Stimulated activated CD4-positive, alpha-beta T cell treated with anti-CD3 and anti-CD28 coated beads, TNF-alpha, amount 100 ng/mL, for 24 hours (primary cell): ENCODE results near the gene DERL2.
"Not testable (repeated sequence)": the region's sequence is repeated elsewhere in the genome, so short reads cannot be mapped to it uniquely, and the experiment has no call there.

ENCODE experiments used
- DNase-seq, 3 experiments: peaks; one replicate each; pipeline ENCODE4 v3.0.0-alpha.2; 2020; ENCODE audit warnings: low read depth in 3 of 3

Gene DERL2

DNA sequence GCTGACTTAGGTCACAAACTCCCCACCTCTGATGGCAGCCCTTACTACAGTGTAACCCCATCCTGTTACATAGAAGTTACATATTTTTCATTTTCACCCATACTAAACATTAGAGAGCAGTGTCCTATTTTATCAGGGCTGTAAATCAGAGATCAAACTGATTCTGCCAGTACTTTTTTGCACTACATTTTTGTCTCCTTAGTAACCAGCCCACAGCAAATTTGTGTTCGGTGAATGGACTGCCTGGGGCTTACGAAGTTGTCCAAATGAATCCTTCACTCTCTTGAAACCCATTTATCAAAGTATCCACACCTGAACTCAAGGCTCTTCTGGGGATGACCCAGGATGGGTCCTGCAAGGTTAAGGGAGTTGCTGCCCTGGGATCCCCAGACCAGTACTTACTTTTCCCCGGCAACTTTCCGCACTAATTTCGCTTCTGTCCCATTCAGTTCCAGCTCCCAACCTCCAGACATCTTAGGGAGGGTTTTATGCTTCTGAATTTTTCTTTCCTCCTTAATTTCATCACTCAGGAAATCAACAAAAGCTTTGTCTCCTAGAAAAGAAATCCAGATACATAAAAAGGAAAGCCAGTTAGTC lies 48.2 kb downstream of the DERL2 start:
- no peak for DNase-seq

DNA sequence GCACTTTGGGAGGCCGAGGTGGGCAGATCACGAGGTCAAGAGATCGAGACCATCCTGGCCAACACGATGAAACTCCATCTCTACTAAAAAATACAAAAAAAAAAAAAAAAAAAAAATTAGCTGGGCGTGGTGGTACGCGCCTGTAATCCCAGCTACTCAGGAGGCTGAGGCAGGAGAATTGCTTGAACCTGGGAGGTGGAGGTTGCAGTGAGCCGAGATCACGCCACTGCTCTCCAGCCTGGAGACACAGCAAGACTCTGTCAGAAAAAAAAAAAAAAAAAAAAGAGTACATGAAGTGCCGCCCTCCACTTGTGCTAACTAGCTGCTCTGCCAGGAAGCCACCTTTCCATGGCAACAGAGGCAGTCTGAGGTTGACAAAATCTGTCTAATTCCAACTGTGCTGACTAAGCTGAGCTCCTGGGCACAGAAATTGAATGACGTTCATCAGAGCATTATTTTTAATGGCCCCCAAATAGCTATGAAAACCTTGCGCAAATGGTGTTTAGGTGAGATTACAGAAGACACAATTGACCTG lies 50.1 kb downstream of the DERL2 start:
- not testable (repeated sequence) for DNase-seq

GRCh38 chr17:5434984-5435383 lies 51.0 kb downstream of the DERL2 start:
- no peak for DNase-seq

DNA sequence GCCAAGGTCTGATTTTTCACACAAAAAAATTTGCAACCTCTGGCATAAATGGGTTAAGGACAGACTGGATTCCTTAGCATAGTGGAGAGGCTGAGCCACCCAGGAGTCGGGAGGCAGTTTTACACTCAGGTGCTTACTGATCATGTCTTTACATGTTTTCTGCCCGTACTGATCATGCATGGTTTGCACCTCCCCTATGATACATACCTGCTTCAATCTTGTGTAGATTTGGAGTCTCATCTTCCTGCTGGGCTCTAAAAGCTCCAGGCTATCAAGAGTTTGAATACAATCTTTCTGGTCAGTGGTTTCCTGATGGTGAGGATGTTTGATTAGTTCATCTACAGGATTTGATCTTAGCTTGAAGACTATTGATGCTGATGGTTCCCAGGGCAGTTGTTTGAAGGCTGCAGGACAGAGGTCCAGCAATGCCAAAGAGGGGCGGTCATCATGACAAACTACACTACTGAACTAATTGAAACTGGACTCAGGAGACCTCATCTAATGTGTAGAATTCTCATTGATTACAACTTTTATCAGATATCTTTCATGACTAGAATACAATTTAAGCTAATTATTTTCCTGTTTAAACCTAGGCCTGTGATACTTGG lies 53.9 kb downstream of the DERL2 start:
- no peak for DNase-seq

DNA sequence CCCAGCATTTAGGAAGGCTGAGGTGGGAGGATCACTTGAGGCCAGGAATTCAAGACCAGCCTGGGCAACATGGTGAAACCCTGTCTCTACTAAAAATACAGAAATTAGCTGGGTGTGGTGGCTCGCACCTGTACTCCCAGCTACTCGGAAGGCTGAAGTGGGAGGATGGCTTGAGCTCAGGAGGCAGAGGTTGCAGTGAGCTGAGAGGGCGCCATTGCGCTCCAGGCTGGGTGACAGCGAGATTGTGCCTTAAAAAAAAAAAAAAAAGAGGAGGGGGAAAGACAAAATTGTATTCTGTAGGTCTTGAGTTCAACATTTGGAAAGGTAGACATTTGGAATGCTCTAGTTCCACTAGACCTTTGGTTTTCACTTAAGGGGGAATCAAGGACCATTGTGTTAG lies 54.7 kb downstream of the DERL2 start:
- not testable (repeated sequence) for DNase-seq

- DNase-seq: no peak
These were observed 55.5 kb downstream of the DERL2 start for GRCh38 chr17:5430413-5430999.

DNA sequence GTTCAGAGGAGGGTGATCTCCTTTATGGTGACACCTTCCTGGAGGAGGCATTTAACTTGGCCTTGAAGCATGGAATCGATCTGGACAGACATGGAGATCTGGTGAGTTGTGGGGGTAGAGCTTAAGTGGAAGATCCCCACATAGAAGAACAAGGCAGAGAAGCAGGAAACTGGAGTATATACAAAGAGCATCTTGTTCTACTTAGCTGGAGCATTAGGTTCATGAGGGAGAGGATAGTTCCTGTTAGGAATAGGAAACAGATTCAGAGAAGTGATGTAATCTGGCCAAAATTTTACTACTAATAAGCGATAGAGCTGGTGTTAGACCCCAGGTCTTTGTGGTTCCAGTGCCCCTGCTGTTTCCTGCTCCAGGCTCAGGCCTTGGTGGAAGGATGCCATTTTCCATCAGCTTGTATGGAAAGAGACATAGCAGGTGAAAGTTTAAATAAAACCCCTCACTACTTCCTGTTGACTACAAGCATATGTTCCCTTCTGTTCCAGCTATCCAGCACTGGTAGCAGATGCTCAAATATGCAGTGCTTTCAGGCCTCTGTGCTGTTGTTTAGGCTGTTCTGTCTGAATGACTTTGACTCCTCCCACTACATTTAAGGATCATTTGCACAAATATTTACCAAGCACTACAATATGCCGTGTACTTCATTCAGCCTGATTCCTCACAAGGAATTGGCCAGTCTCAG lies 56.6 kb downstream of the DERL2 start:
- DNase-seq: no peak

DNA sequence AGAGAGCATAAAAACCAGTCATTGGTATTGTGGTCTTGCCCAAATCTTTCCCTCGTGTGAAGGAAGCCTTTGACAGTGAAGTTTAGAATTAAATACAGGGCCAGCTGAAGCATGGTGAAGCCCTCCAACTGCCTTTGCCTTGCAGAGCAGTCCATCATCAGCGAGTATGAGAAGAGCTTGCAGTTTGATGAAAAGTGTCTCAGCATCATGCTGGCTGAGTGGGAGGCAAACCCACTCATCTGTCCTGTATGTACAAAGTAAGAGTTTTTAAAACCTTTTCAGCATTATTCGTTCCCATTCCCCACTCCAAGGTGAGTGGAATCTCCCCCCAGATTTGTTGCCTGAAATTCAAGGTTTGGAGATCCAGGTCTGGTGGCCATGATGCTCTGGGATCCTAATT lies 60.2 kb downstream of the DERL2 start:
- DNase-seq: no peak

DNA sequence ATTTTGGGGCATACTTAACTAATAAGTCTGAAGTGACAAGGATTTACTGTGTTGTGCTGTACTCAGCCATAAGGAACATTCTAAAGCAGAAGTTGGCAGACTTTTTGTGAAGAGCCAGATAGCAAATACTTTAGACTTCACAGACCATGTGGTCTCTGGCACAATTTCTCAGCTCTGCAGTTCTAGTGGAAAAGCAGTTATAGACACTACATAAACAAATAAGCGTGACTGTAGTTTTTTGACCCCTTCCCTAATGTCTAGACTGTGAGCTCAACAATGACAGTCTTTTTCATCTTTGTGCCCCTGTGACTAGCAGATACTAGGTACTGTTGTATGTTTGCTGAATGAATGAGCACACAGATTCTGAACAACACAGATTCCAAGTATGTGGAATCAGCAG lies 61.1 kb downstream of the DERL2 start:
- no peak for DNase-seq

DNA sequence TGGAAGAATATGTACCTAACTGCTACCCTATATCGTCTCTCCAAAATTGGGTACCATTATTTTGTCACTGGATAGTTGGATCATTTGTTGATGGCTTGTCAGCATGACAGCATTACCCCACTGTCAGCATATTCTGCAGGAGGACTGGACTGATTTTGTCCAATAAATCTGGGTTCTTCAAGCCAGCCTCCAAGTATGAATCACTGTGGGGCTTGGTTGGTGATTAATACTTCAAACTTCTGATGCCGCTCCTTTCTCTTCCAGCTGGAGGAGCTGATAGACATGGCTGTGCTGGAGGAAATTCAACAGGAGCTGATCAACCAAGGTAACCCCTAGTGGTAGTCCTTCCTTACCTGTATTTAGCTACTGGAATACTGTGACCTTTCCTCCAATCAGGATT lies 63.5 kb downstream of the DERL2 start:
- DNase-seq: no peak
